Cardiac fibroblast (primary cell): ENCODE data around the gene KLRF2.

Experiments used
- DNase-seq, 2 donors: peaks; one replicate each; pipeline versions ENCODE4 v3.0.0 to v3.0.0-alpha.2; 2010; ENCODE audit warnings: low read depth in 2 of 2
- H3K4me3 ChIP-seq, 2 donors: replicated peaks in 1 of 2; 1 replicate in 1 of 2; 2 replicates in 1 of 2; pipeline ENCODE4 v1.5.1; 2011; ENCODE audit warnings: low read depth in 2 of 2, low read length in 2 of 2, mild to moderate bottlenecking in 2 of 2, moderate library complexity in 1 of 2
- CTCF ChIP-seq: IDR thresholded peaks from one replicate; pipeline ENCODE4 v1.5.1; 2011; ENCODE audit warnings: low read depth, mild to moderate bottlenecking, low read length, inconsistent platforms

Gene KLRF2

GRCh38 chr12:9856894-9857293, 24.4 kb upstream of the KLRF2 start:
- TF ChIP-seq CTCF, result no peak
- H3K4me3 ChIP-seq, result no peak overlapping the region
- DNase-seq, result no peak

DNA sequence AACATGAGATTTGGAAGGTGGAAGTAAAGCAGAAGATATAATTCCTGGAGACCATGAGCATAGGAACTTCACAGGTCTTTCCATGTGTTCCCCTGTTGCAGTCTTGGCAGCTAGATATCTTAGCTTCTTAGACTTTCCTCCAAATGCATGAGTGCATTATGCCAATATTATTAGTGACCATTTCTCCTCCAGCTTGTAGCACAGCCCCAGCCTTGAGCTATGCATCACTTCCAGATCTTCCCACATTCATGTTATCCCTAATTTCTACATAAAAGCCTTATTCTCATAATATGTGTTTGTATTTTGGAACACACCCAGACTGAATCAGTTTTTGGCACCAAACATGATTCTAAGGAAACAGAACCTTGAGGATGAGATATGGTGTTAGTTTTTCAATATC, 23.2 kb upstream of the KLRF2 start:
- DNase-seq, result no peak
- H3K4me3 ChIP-seq, result no peak overlapping the region
- no peak for TF ChIP-seq CTCF

DNA sequence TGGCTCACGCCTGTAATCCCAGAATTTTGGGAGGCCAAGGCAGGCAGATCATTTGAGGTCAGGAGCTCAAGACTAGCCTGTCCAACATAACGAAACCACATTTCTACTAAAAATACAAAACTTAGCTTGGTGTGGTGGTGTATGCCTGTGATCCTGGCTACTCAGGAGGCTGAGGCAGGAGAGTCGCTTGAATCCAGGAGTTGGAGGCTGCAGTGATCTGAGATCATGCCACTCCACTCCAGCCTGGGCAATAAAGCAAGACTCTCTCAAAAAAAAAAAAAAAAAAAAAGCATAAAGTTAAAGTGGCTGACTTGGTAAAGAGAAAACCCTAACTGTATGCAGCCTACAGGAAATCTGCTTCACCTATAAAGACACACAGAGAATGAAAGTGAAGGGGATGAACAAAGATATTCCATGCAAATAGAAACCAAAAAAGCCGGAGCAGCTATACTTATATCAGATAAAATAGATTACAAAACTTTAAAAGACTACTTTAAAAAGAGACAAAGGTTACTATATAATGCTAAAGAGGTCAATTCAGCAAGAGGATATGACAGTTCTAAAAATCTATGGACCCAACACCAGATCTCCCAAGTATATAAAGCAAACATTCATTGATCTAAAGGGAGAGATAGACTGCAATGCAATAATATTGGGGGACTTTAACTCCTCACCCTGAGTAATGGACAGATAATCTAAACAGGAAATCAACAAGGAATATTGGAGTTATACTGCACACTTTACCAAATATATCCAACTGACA, 16.2 kb upstream of the KLRF2 start:
- DNase-seq, result no peak
- TF ChIP-seq CTCF, result no peak
- H3K4me3 ChIP-seq, result no peak overlapping the region

DNA sequence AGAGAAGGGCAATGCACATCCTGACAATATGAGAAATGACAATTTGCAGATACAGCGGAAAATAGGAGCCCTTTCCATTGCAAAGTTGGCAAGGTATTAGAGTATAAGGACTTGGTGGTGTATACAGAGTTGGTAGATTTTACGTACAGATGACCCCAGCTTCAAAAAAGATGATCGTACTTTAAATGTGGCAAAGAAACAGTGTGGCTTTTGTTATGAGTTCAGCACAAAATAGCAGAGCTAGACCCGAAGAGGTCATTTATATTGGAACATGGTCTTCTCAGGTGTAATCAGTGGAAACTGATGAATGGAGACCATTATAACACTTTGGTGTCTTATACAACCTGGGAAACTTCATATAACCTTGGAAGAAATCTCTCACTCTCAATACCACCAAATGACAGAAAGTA, 14.4 kb upstream of the KLRF2 start:
- TF ChIP-seq CTCF, result no peak
- H3K4me3 ChIP-seq, result peak overlapping the region in 1 of 2 donors; percentile 19
- DNase-seq, result no peak

DNA sequence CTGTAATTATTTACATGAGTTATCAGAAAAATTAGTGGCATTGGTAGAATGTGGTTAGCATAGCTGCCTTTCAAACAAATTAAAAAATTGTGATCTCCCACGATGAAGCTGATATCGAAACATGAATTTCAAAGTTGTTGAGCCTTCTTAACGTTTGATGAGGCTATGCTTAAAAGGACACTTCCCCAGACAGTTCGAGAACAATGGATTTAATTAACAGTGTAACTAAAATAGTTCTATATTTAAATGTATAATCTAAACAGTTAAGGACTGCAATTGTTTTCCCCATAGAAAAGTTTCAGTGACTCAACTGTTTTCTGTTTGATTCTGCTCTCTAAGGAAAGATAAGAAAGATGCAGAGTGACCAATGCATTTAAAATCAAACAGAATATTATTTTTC, 13.8 kb upstream of the KLRF2 start:
- peak overlapping the region in 1 of 2 donors; percentile 13 for H3K4me3 ChIP-seq
- peak in 1 of 2 donors; percentile 14 for DNase-seq
- TF ChIP-seq CTCF, result no peak

GRCh38 chr12:9868311-9868801, 12.9 kb upstream of the KLRF2 start:
- peak in 1 of 2 donors; percentile 21 for DNase-seq
- TF ChIP-seq CTCF, result no peak
- H3K4me3 ChIP-seq, result peak overlapping the region; percentile 29 to 50
